ENCODE measurements around the gene IKZF5.

Gene IKZF5

GRCh38 chr10:123016228-123016627 lies 7.6 kb upstream of the IKZF5 start:
- no peak for DNase-seq (ENCODE audit: low read depth)

DNA sequence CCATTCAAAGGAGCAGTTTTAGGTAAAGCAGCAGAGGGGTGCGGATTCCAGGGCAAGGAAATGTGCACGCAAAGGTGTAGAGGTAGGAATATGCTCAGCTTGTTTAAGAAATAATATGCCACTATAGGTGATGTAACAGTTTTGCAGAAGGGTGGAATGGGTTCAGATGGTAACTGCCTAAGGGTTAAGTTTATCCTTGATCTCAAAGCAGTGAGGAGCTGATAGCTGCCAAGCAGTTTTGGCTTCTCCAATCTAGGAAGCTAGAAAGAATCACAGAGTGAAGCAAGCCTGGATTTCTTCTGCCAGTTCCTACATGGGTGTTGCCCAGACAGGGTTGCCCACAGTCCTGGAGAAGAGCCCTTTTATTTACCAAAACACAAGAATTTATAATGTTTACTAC lies 6.2 kb upstream of the IKZF5 start:
- no peak for DNase-seq (ENCODE audit: low read depth)

DNA sequence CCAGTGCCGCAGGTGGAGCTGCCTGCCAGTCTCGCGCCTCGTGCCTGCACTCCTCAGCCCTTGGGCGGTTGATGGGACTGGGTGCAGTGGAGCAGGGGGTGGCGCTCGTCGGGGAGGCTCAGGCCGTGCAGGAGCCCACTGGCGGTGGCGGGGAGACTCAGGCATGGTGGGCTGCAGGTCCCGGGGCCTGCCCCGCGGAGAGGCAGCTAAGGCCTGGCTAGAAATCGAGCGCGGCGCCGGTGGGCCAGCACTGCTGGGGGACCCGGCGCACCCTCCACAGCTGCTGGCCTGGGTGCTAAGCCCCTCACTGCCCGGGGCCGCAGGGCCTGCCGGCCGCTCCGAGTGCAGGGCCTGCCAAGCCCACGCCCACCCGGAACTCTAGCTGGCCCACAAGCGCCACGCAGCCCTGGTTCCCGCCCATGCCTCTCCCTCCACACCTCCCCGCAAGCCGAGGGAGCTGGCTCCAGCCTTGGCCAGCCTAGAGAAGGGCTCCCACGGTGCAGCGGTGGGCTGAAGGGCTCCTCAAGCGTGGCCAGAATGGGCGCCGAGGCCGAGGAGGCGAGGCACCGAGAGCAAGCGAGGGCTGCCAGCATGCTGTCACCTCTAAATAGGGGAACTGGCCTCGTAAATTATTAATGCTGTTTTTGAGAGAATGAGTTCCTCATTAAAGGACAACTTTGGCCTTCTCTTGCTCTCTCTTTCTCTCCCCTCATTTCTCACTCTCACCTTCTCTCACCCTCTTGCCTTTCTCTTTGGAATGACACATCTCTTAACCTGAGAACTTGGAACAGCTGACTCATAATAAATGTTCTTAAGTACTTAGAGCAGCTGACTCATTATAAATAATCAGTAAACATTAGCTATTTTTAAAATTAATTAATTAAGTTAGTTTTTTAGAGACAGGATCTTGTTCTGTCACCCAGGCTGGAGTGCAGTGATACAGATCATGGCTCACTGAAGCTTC lies 5.1 kb upstream of the IKZF5 start:
- DNase-seq (ENCODE audit: low read depth), result no peak

GRCh38 chr10:123011987-123012386 lies 3.4 kb upstream of the IKZF5 start:
- DNase-seq (ENCODE audit: low read depth), result no peak

GRCh38 chr10:123009105-123009820 lies 668 bp upstream of the IKZF5 start:
- no peak for DNase-seq (ENCODE audit: low read depth)

DNA sequence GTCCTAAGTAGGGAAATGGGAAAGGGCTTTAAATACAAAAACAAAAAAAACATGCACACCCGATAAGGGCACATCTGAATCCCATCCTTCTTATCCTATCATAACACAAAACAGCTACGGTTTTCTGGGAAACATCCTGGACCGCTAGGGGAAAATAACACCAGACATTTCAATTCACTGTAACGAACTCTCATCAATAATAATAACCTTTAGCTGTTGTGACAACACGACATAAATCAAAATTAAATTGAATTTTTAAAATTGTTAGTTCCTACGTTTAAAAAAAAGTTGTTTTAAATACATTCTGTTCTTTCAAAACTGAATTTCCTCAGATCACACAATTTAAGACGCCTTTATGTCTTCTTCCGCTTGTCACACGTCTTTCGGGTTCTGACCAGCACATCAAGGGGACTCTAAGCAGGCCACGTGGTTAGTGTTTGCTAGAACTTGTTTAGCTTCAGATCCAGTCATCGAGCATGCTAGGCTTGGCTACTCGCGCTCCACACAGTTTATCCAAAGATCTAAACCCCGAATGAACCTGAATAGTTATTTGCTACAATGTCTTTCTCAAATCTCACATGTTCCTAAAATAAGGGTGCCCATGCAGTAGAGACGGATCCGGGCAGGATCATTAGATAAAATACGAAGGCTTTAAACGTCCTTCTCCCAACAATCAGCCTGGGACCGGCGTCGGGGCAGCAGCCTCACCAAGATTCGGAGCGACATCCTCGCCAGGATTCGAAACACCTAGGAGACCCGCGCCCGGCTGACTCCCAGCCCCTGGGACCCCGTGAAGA lies 839 bp downstream of the IKZF5 start:
- peak; percentile 30 for DNase-seq (ENCODE audit: low read depth)

DNA sequence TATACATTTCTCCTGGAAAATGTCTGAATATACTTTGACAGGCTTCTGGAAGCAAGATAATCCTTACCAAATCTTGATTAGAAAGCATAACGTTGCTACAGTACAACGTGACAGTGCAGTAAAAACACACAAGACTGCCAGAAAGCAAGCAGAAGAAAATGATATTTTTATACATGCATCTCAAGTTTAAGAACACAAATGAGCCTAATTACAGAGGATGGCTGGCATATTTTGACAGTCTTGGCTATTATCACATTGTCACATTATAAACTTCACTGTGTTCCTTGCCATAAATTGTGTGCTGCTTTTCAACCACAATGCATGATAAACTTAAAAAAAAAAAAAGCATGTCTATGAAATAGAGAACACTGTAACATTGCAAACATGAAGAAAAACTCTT lies 4.3 kb downstream of the IKZF5 start:
- DNase-seq (ENCODE audit: low read depth), result no peak

DNA sequence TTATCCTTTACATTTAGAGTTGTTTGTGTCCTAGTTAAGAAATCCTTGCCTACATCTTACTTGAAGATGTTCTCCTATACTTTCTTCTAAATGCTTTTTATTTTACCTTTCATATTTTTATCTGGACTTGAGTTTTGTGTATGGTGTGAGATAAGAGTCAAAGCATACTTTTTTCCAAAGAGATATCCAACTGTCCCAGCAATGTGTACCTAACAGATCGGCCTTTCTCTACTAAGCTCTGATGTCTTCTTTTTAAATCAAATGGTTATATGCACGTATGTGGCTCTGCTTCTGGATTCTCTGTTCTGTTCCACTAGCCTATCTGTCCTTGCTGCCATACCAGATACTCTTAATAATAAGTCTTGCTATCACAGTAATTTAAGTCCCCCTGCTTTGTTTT lies 7.2 kb downstream of the IKZF5 start:
- no peak for DNase-seq (ENCODE audit: low read depth)

DNA sequence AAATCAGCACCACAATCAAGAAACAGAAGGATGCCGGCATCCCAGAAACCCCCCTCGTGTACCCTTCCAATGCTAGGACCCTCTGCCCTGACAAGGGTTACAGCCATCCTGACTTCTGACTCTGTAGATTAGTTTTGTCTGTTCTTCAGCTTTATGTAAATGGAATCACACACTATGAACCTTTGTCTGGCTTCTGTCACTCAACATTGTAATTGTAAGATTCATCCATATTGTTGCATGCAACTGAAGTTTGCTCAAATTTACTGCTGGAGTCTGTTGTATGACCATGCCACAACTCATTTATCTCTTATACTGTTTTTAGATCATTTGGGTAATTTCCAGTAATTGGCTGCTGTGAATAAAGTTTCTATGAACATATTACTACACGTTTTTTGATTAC lies 8.4 kb downstream of the IKZF5 start:
- no peak for DNase-seq (ENCODE audit: low read depth)

DNA sequence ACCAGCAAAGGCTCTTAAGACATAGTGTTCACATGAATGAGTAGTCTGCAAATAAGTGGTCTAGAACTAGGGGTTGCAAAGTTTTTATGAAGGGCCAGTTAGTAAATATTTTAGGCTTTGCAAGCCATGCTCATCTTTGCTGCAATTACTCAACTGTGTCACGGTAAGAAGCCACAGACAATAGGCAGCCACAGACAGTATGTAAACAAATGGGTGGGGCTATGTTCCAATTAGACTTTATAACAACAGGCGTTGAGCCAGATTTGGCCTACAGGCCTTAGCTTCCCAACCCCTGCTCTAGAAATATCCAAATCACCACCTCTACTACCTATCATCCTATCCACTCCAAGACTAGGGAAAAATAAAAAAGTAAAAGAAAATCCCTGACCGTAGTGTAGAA lies 9.2 kb downstream of the IKZF5 start:
- DNase-seq (ENCODE audit: low read depth), result no peak

DNA sequence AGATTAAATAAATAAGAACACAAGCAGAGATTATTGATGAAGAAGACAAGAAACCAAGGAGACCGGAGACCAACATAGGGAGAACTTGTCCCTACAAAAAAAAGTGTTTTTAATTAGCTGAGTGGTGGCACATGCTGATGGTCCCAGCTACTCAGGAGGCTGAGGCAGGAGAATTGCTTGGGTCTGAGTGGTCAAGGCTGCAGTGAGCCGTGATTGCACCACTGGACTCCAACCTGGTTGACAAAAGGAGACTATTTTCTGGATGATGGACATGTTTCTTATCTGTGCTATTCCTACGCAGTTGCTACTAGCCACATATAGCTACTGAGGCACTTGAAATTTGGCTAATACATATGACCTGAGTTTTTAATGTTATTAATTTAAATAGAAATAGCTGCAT lies 9.7 kb downstream of the IKZF5 start:
- DNase-seq (ENCODE audit: low read depth), result no peak

- DNase-seq (ENCODE audit: low read depth), result no peak
Observed at GRCh38 chr10:122998360-122998917, 10.2 kb downstream of the IKZF5 start.

DNA sequence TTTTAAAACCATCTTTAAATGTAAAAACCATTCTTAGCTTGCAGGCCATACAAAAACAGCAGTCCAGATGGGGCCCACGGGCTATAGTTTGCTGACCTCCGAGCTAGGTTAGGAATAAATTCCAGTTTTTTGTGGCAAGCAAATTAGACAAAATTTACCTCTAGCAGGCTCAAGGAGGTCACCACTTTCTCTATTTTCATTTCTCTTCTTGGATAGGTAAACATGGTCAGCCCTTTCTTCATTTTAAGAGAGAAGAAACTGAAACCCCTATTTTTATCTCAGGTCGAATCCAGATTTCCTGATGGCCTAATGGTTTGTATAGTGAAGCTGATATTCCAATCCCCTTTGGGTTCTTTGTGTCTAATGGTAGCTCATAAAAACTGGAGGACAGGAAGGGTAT lies 10.7 kb downstream of the IKZF5 start:
- no peak for DNase-seq (ENCODE audit: low read depth)

DNA sequence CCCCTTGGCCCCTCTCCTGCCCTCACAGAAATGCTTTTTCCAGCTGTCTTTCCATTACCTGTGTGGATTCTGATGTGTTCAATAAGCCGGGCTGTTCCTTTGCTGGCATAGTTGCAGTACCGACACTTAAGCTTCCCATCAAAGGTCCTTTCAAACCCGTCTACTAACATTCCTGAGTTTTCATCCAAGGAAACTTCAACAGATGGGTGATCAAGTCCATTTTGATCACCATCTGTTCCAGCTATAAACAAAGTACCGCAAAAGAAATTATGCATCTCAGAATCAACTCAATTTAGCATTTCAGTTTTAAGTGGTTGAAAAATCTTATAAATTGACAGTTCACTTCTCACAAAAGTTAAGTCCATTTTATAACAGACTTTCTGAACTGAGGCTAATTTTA lies 12.7 kb downstream of the IKZF5 start:
- DNase-seq (ENCODE audit: low read depth), result no peak

GRCh38 chr10:122993797-122994336 lies 14.7 kb downstream of the IKZF5 start:
- no peak for DNase-seq (ENCODE audit: low read depth)

DNA sequence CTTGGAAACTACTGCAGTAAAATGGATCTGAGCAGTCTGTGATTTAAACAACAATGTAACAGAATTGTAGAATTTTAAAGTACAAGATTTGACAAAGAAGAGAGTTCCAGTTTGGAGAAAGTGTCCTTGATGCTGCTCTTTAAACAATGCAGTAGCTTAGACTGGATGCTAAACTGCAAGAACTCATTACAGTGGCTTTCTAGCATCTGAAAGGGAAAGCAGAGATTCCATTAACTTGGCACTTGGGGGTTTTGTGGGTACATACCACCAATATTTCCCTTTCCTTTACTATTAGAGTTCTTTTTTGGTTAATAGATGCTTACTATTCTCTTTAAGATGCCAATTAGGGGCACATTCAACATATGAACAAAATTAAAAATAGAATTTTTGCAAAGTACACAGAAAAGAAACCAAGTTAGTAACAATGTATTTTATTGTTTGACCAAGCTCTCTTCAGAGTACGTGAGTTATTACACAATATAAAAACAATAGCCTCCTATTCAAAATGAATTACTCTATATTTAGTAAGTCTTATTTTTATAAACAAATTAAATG lies 16.5 kb downstream of the IKZF5 start:
- DNase-seq (ENCODE audit: low read depth), result no peak

- no peak for DNase-seq (ENCODE audit: low read depth)
Observed at GRCh38 chr10:122990278-122990677, 18.3 kb downstream of the IKZF5 start.

GRCh38 chr10:122988501-122988900 lies 20.1 kb downstream of the IKZF5 start:
- DNase-seq (ENCODE audit: low read depth), result no peak

GRCh38 chr10:122986335-122986734 lies 22.3 kb downstream of the IKZF5 start:
- DNase-seq (ENCODE audit: low read depth), result no peak

DNA sequence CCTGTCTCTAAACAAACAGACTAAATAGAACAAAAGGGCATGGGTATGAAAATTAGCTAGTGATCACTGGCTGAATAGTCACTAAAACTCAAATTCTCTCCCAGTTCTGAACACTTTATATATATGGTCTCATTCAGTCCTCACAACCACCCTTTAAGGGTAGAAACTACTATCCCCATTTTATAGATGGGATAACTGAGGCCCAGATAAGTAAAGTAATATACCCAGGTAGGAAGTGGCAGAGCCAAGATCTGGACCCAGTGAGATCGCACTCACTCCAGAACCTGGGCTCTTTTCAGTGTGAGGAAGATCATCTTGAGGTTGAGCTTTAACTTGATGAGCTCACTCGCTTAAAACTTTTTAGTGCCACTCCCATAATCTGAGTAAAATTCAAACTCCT lies 23.9 kb downstream of the IKZF5 start:
- no peak for DNase-seq (ENCODE audit: low read depth)

DNA sequence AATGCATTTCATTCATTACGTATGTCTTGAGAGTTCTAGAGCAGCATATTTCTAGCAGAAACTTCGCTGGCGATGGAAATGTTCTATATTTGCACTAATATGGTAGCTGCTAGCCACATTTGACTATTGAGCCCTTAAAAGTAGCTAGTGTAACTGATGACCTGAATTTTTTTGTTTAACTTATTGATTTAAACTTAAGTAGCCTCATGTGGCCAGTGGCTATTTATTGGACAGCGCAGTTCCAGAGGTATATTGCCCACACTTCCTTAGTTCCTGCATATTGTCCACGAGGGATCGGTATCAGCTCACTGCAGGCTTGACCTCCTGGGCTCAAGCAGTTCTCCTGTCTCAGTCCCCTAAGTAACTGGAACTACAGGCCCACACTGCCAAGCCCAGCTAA lies 24.7 kb downstream of the IKZF5 start:
- DNase-seq (ENCODE audit: low read depth), result no peak

DNA sequence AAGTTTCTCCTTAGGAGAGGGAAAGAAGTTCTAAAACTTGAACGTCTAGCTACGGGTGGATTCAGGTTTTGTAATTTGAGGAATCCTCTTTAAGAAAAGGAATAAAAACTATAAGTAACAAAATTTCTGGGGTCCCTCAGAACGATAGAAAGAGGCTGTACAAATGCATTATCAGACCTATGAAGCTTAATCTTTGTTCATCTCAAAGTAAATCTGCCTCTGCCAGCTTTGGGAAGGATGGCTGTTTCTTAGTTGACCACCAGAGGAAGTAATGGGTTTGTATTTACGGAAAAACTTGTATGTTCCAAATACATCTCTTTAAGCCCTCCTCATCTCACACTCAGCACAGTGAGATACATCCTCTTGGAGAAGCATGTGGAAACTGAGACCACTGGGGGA lies 27.5 kb downstream of the IKZF5 start:
- DNase-seq (ENCODE audit: low read depth), result peak; percentile 20
